Fibroblast of pulmonary artery (primary cell): Measurements from ENCODE around the gene FASTKD2.

Source experiments
- DNase-seq: peaks from one replicate; pipeline ENCODE4 v3.0.0-alpha.2; 2010; ENCODE audit warnings: low read depth
- H3K4me3 ChIP-seq: replicated peaks from 2 replicates; pipeline ENCODE4 v1.5.1; 2011; ENCODE audit warnings: low read depth, mild to moderate bottlenecking, control low read depth, low read length, moderate library complexity
- TF ChIP-seq, protein P1 (sequence below): IDR thresholded peaks from 2 replicates; pipeline ENCODE4 v1.5.1; 2011; ENCODE audit warnings: mild to moderate bottlenecking, control low read depth, low read length, inconsistent platforms; ENCODE audit errors: missing control alignments

FASTKD2 gene

DNA sequence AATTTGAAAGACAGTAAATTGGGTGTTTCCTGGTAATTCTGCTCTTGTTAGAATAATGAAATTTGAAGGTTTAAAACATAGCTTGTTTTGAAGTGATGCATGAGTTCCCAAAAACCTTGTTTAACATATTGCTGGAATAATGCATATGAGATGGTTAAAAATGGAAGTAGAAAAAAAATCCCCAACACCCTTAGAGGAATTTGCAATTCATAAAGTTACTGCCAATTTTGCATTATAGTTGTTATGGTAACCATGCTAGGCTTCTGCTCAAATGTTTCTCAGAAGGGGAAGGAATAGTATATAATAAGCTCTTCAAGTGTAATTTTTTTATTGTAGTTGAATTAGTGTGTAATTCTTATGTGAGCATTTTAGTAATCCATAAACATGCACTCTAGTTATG is 49.1 kb downstream of the FASTKD2 start:
- no peak for DNase-seq
- TF ChIP-seq, protein P1, sequence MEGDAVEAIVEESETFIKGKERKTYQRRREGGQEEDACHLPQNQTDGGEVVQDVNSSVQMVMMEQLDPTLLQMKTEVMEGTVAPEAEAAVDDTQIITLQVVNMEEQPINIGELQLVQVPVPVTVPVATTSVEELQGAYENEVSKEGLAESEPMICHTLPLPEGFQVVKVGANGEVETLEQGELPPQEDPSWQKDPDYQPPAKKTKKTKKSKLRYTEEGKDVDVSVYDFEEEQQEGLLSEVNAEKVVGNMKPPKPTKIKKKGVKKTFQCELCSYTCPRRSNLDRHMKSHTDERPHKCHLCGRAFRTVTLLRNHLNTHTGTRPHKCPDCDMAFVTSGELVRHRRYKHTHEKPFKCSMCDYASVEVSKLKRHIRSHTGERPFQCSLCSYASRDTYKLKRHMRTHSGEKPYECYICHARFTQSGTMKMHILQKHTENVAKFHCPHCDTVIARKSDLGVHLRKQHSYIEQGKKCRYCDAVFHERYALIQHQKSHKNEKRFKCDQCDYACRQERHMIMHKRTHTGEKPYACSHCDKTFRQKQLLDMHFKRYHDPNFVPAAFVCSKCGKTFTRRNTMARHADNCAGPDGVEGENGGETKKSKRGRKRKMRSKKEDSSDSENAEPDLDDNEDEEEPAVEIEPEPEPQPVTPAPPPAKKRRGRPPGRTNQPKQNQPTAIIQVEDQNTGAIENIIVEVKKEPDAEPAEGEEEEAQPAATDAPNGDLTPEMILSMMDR, result no peak
- no peak overlapping the region for H3K4me3 ChIP-seq

DNA sequence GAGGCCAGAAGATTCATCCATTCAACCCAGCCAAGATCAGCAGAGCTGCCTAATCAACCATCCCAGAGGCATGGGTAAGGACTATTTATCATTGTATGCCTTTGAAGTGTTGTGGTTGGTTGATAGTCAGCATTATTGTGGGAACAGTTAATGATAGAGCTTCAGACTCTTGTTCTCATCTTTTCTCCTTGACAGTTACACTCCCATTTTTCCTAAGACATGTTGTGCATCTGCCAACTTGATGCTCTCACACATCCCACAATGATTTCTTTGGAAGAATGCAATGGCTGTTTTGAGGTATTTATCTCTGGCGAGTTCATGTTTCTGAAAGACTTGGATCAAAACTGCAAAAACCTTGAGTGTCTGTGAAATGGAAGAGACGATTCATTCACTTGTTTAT is 55.4 kb downstream of the FASTKD2 start:
- DNase-seq, result no peak
- H3K4me3 ChIP-seq, result no peak overlapping the region
- TF ChIP-seq, protein P1, result no peak

DNA sequence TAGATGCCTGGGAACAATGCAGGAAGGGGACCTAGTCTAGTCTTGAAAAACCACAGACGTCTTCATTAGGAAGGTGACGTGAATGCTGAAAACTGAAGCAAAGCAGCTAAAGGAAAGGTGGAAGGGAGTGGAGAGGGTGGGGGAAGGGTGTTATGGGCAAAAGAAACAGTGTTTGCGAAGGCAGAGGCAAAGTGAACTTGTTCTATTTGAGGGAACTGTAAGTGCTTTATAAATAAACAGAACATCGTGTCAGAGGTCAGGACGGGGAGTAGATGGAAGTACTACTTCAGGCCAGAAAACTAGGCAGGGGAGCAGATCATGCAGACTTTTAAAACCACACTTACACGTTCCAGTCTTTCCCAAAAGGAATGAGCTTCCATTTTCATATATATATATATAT is 57.8 kb downstream of the FASTKD2 start:
- no peak for DNase-seq
- TF ChIP-seq, protein P1, result no peak
- no peak overlapping the region for H3K4me3 ChIP-seq

DNA sequence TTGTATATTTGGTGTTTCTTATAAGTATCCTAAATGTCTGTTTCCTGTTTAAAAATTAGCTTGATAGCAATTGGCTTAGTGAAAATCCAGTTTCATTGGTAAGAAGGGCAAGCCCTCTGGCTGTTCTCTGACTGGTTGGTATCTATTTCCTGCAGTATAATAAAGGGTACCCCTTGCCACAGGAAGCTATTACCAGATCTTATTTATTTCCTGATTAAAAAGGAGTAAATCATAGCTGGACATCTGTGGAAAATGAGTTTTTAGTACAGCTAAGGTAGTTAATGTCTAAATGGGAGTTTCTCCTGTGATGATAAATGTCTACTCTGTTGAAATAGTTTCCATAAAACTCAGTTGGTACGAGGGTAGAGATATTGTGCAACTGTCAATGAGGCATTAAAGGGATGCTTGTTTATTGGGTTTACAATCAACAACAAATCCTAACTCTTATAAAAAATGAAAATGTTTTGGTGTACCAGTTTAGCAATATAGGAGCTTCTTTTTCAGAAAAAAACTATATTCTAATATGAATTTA is 58.7 kb downstream of the FASTKD2 start:
- H3K4me3 ChIP-seq, result no peak overlapping the region
- no peak for DNase-seq
- TF ChIP-seq, protein P1, result no peak

- DNase-seq, result no peak
- TF ChIP-seq, protein P1, result no peak
- H3K4me3 ChIP-seq, result no peak overlapping the region
Measured at GRCh38 chr2:206824993-206825392, 59.6 kb downstream of the FASTKD2 start.

GRCh38 chr2:206831442-206831995 is 66.1 kb downstream of the FASTKD2 start:
- no peak overlapping the region for H3K4me3 ChIP-seq
- TF ChIP-seq, protein P1, result no peak
- no peak for DNase-seq

GRCh38 chr2:206832873-206833272 is 67.5 kb downstream of the FASTKD2 start:
- no peak for DNase-seq
- no peak overlapping the region for H3K4me3 ChIP-seq
- TF ChIP-seq, protein P1, result no peak
